ENCODE data around the gene CEP112. TPM values are rescaled to one million over a fixed set of nuclear protein-coding genes. Genes with fewer than 3 reads are reported as not detected.

Gene CEP112
- total and polyA plus RNA-seq, 4 donors: 1.1 to 4.9 (median 1.4) TPM

GRCh38 chr17:65786479-65786878 lies 405.5 kb downstream of the CEP112 start:
- 93% methylated on average over 5 of the region's 5 CpGs for WGBS
- no peak for TF ChIP-seq SP1 (IDR thresholded peaks at IDR 0.05)
- no peak for TF ChIP-seq CTCF (IDR thresholded peaks at IDR 0.05; ENCODE audit: low read depth, low read length, missing input control)
- TF ChIP-seq RAD21 (IDR thresholded peaks at IDR 0.05): no peak
- TF ChIP-seq MAX (IDR thresholded peaks at IDR 0.05): no peak
- TF ChIP-seq HNF4G (IDR thresholded peaks at IDR 0.05): no peak
- TF ChIP-seq EGR1 (IDR thresholded peaks at IDR 0.05; ENCODE audit: low read depth in 2 of 2): no peak
- no peak for TF ChIP-seq TAF1 (conservative IDR thresholded peaks at IDR 0.05)
- TF ChIP-seq ZBTB33 (IDR thresholded peaks at IDR 0.05): no peak
- TF ChIP-seq RXRA (IDR thresholded peaks at IDR 0.05): no peak
- no peak for TF ChIP-seq FOXA2 (IDR thresholded peaks at IDR 0.05)
- no peak for TF ChIP-seq GABPA (IDR thresholded peaks at IDR 0.05 in 1 of 2, conservative IDR thresholded peaks at IDR 0.05 in 1 of 2)
- no peak for TF ChIP-seq YY1 (IDR thresholded peaks at IDR 0.05)
- TF ChIP-seq REST (IDR thresholded peaks at IDR 0.05): no peak
- no peak for TF ChIP-seq ATF3 (IDR thresholded peaks at IDR 0.05)
- DNase-seq (ENCODE audit: low spot score): no peak

GRCh38 chr17:65785109-65785508 lies 406.8 kb downstream of the CEP112 start:
- Histone ChIP-seq H3K4me3 (ENCODE audit: low read depth in 1 of 3, low read length in 3 of 3) (no peak overlapping the region), H3K27ac (ENCODE audit: low read depth in 1 of 2, low read length in 2 of 2) (no peak overlapping the region), H3K27me3 (ENCODE audit: control insufficient read depth in 4 of 4, insufficient read depth in 4 of 4, low read length in 3 of 4) (no peaks in the 10 kb centered on the region), H3K9ac (ENCODE audit: low read depth in 1 of 2, low read length in 2 of 2) (no peak overlapping the region), H3K9me3 (ENCODE audit: control insufficient read depth in 4 of 4, low read length in 3 of 4) (no peaks in the 10 kb centered on the region), H3K36me3 (ENCODE audit: control insufficient read depth in 4 of 4, insufficient read depth in 3 of 4, low read depth in 1 of 4, low read length in 3 of 4) (no peaks in the 10 kb centered on the region), H3K4me1 (ENCODE audit: control insufficient read depth in 4 of 4, insufficient read depth in 4 of 4, low read length in 3 of 4) (no peaks in the 10 kb centered on the region)
- TF ChIP-seq YY1 (IDR thresholded peaks at IDR 0.05): peak; percentile 48
- TF ChIP-seq RXRA (IDR thresholded peaks at IDR 0.05): peak in 1 of 2 donors; percentile 14
- peak; percentile 49 for TF ChIP-seq FOXA2 (IDR thresholded peaks at IDR 0.05)
- peak; percentile 42 to 59 for TF ChIP-seq JUND (IDR thresholded peaks at IDR 0.05)
- no peak for TF ChIP-seq EGR1 (IDR thresholded peaks at IDR 0.05; ENCODE audit: low read depth in 2 of 2)
- WGBS: 7% methylated on average over 1 of the region's 1 CpG
- DNase-seq (ENCODE audit: low spot score): no peak

More at GRCh38 chr17:65786479-65786878, 405.5 kb downstream of the CEP112 start:
- no peak overlapping the region for H3K4me3 ChIP-seq (ENCODE audit: low read depth in 1 of 3, low read length in 3 of 3)
- no peaks in the 10 kb centered on the region for H3K4me1 ChIP-seq (ENCODE audit: control insufficient read depth in 4 of 4, insufficient read depth in 4 of 4, low read length in 3 of 4)
- H3K9ac ChIP-seq (ENCODE audit: low read depth in 1 of 2, low read length in 2 of 2): no peak overlapping the region
- no peak overlapping the region for H3K27ac ChIP-seq (ENCODE audit: low read depth in 1 of 2, low read length in 2 of 2)
- no peaks in the 10 kb centered on the region for H3K9me3 ChIP-seq (ENCODE audit: control insufficient read depth in 4 of 4, low read length in 3 of 4)
- no peaks in the 10 kb centered on the region for H3K27me3 ChIP-seq (ENCODE audit: control insufficient read depth in 4 of 4, insufficient read depth in 4 of 4, low read length in 3 of 4)
- no peaks in the 10 kb centered on the region for H3K36me3 ChIP-seq (ENCODE audit: control insufficient read depth in 4 of 4, insufficient read depth in 3 of 4, low read depth in 1 of 4, low read length in 3 of 4)

All from liver (tissue), 9 donors.